ENCODE measurements around the gene CCSAP. TPM values are rescaled to one million over a fixed set of nuclear protein-coding genes. Genes with fewer than 3 reads are reported as not detected.
"Not testable (repeated sequence)": the region's sequence is repeated elsewhere in the genome, so short reads cannot be mapped to it uniquely, and the experiment has no call there.

The CCSAP gene
- total RNA-seq, 1 donor from 2014 or later: 9.1 TPM

DNA sequence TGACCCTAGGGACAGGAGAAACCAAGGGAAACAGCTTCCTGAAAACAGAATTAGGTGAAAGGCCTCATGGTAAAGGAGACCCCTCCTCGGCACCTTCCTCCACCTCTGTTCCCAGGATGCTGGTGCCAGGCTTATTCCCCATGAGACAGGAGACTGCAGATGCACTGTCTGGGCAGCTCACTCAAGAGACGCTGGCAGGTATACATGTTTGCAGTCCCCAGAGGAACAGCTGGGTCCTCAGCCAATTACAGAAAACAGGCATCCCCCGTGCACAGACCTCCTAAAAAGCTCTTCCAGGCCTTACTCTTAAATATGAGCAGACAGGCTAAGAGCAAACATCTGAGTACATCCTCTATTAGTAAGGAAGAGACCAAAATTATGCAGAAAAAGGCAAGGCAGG, 6.5 kb downstream of the CCSAP start:
- TF ChIP-seq, protein P1, sequence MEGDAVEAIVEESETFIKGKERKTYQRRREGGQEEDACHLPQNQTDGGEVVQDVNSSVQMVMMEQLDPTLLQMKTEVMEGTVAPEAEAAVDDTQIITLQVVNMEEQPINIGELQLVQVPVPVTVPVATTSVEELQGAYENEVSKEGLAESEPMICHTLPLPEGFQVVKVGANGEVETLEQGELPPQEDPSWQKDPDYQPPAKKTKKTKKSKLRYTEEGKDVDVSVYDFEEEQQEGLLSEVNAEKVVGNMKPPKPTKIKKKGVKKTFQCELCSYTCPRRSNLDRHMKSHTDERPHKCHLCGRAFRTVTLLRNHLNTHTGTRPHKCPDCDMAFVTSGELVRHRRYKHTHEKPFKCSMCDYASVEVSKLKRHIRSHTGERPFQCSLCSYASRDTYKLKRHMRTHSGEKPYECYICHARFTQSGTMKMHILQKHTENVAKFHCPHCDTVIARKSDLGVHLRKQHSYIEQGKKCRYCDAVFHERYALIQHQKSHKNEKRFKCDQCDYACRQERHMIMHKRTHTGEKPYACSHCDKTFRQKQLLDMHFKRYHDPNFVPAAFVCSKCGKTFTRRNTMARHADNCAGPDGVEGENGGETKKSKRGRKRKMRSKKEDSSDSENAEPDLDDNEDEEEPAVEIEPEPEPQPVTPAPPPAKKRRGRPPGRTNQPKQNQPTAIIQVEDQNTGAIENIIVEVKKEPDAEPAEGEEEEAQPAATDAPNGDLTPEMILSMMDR (conservative IDR thresholded peaks at IDR 0.05): no peak
- peaks cover 1% of the 10 kb centered on the region for H3K27me3 Mint-ChIP-seq (ENCODE audit: low read depth)
- H3K27ac Mint-ChIP-seq (ENCODE audit: unreplicated experiment): no peak overlapping the region
- no peak overlapping the region for H3K4me3 Mint-ChIP-seq
- H3K36me3 Mint-ChIP-seq (ENCODE audit: low read depth): peaks cover 14% of the 10 kb centered on the region
- peaks cover 34% of the 10 kb centered on the region for H3K4me1 Mint-ChIP-seq
- DNase-seq (ENCODE audit: low read depth, low spot score): no peak
- no peaks in the 10 kb centered on the region for H3K9me3 Mint-ChIP-seq

DNA sequence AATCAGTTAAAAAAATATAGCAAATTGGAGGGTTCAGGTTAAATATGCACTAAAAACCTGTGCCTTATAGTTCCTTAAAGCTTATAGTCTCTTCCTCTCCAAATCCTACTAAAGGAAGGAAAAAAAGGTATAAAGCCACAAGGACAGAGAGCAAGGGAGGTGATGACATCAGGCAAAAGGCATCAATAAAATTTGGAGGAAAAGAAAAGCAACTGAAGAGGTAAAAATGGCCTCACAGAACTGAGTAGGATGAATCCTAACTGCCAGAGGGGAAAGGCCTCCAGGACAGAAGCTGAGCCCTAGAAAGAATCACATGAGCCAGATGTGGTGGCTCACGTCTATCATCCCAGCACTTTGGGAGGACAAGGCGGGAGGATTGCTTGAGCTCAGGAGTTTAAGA, 8.1 kb downstream of the CCSAP start:
- Mint-ChIP-seq H3K27me3 (ENCODE audit: low read depth) (no peaks in the 10 kb centered on the region), H3K4me1 (peaks cover 21% of the 10 kb centered on the region), H3K36me3 (ENCODE audit: low read depth) (peaks cover 16% of the 10 kb centered on the region), H3K9me3 (no peaks in the 10 kb centered on the region), H3K27ac (ENCODE audit: unreplicated experiment) (no peak overlapping the region), H3K4me3 (no peak overlapping the region)
- no peak for DNase-seq (ENCODE audit: low read depth, low spot score)
- TF ChIP-seq, protein P1 (conservative IDR thresholded peaks at IDR 0.05): no peak

DNA sequence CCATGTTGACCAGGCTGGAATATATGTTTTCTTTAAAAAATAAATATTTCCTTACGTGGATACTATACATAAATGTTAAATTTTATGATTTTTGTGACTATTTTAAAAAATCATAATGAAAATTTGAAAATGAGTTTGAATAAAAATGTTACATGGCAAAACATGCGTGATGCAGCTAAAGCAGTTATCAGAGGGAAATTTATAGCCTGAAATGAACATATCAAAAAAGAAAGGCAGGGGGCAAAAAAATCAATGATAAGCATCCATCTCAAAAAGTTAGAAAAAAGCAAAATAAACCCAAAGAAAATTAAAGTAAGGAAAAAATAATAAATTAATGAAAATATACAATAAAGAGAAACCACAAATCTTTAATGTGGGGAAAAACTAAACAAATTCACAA, 8.6 kb downstream of the CCSAP start:
- TF ChIP-seq, protein P1 (conservative IDR thresholded peaks at IDR 0.05): no peak
- no peaks in the 10 kb centered on the region for H3K27me3 Mint-ChIP-seq (ENCODE audit: low read depth)
- no peak overlapping the region for H3K27ac Mint-ChIP-seq (ENCODE audit: unreplicated experiment)
- no peaks in the 10 kb centered on the region for H3K9me3 Mint-ChIP-seq
- H3K4me3 Mint-ChIP-seq: no peak overlapping the region
- peaks cover 18% of the 10 kb centered on the region for H3K36me3 Mint-ChIP-seq (ENCODE audit: low read depth)
- H3K4me1 Mint-ChIP-seq: peaks cover 17% of the 10 kb centered on the region
- no peak for DNase-seq (ENCODE audit: low read depth, low spot score)

DNA sequence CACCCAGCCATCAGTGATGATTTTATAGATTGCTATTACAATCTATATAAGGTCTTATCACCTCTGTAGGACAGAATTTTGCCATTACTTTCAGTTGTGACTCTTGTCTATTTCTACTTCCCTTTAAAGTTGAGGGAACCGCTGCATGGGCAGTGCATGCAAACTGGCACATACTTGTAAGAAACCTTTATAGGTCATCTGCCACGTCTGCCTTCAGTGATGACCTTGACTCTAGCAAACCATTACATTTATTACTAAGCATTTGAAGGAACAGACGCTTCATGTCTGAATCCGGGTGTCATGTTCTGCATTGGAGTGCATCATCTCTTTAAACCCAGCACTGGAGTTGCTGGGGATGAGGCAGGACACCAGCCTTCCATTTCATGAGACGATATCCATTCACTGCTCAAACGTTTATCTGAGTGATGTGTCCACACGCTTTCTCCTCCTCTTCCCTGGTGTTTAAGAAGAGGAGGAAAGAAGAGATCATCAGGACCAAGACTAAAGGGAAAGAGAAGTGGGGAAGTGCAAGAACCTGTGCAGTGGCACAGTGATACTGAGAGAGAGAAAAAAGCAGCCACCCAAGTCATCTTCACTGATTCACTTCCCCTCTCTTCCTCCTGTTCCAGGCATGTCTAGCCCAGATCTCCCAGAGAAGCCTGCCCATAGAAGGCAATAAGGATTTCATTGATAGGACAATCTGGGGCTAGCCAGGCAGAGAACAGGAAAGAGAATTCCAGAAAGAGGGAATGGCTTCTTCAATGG, 14.1 kb downstream of the CCSAP start:
- Mint-ChIP-seq H3K4me3 (no peak overlapping the region), H3K27ac (ENCODE audit: unreplicated experiment) (peak overlapping the region; percentile 58), H3K27me3 (ENCODE audit: low read depth) (no peaks in the 10 kb centered on the region), H3K36me3 (ENCODE audit: low read depth) (peaks cover 22% of the 10 kb centered on the region), H3K4me1 (peaks cover 15% of the 10 kb centered on the region), H3K9me3 (no peaks in the 10 kb centered on the region)
- TF ChIP-seq, protein P1 (conservative IDR thresholded peaks at IDR 0.05): no peak
- DNase-seq (ENCODE audit: low read depth, low spot score): no peak

DNA sequence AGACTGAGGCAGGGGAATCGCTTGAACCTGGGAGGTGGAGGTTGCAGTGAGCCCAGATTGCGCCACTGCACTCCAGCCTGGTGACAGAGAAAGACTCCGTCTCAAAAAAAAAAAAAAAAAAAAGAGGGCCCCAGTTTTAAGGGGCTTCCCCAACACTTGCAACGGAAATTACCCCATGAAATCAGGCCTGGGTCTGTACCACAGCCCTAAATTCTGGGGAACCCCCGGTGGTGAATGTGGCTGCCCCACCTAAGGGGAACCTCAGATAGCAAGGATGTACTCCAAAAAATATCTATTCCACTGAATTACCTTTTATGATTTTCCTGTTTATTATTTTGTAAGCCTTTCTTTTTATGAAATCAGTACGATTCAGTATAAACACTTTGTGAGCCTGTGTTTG, 15.1 kb downstream of the CCSAP start:
- not testable (repeated sequence) for H3K9me3 Mint-ChIP-seq; H3K27me3 Mint-ChIP-seq (ENCODE audit: low read depth); H3K4me3 Mint-ChIP-seq; H3K27ac Mint-ChIP-seq (ENCODE audit: unreplicated experiment); DNase-seq (ENCODE audit: low read depth, low spot score)
- Mint-ChIP-seq H3K36me3 (ENCODE audit: low read depth) (peaks cover 19% of the 10 kb centered on the region), H3K4me1 (peaks cover 15% of the 10 kb centered on the region)

DNA sequence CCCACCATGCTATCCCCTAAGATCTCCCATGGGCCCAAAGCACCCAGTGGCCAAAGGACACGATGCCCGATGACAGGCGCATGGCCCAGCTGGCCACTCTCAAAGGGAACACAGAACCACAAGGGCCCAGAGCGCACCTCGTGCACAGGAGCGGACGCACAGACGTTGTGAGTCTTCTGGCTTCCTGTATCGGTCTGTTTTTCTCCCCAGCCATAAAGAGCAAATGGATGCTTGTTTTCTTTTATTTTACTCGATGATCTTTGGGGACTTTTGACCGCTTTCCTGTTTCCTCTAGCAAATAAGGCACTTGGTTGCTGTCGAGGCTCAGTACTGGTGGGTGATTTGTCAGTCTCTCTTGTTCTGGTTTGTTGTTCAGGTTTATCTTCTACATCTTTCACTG, 16.2 kb downstream of the CCSAP start:
- Mint-ChIP-seq H3K4me3 (no peak overlapping the region), H3K27ac (ENCODE audit: unreplicated experiment) (peak overlapping the region; percentile 88), H3K27me3 (ENCODE audit: low read depth) (no peaks in the 10 kb centered on the region), H3K4me1 (peaks cover 15% of the 10 kb centered on the region), H3K36me3 (ENCODE audit: low read depth) (peaks cover 19% of the 10 kb centered on the region), H3K9me3 (no peaks in the 10 kb centered on the region)
- no peak for DNase-seq (ENCODE audit: low read depth, low spot score)
- TF ChIP-seq, protein P1 (conservative IDR thresholded peaks at IDR 0.05): no peak
